Activated CD4-positive, alpha-beta T cell treated with anti-CD3 and anti-CD28 coated beads for 36 hours (primary cell): ENCODE results near the gene OR13J1. TPM values are rescaled to one million over a fixed set of nuclear protein-coding genes. Genes with fewer than 3 reads are reported as not detected.
"Not testable (repeated sequence)": the region's sequence is repeated elsewhere in the genome, so short reads cannot be mapped to it uniquely, and the experiment has no call there.

Experiments
- ATAC-seq: fragments of 200-7000 bp; cut with Tn5 transposase; one replicate; pipeline ENCODE4 v1.10.0; 2021; ENCODE audit warnings: mild to moderate bottlenecking, moderate library complexity
- CTCF ChIA-PET: fragments of 350-600 bp; sonication (Branson Sonifier 250); formaldehyde crosslinking; loops from one replicate; lab custom pipeline; 2021; ENCODE audit warnings: antibody characterized with exemption; lab: Charles Lee
- POLR2A ChIA-PET: fragments of 350-600 bp; sonication (Branson Sonifier 250); formaldehyde crosslinking; loops from one replicate; lab custom pipeline; 2021; ENCODE audit warnings: antibody characterized with exemption, inconsistent platforms; lab: Charles Lee
- DNase-seq: peaks from one replicate; pipeline ENCODE4 v3.0.0-alpha.2; 2020
- H3K27ac Mint-ChIP-seq: one replicate; pipeline ENCODE4 v1.8.0; 2021; ENCODE audit warnings: mixed read lengths
- H3K27me3 Mint-ChIP-seq: one replicate; pipeline ENCODE4 v1.8.0; 2021; ENCODE audit warnings: mixed read lengths
- H3K36me3 Mint-ChIP-seq: one replicate; pipeline ENCODE4 v1.8.0; 2021; ENCODE audit warnings: low read depth, mixed read lengths
- H3K4me1 Mint-ChIP-seq: one replicate; pipeline ENCODE4 v1.8.0; 2021; ENCODE audit warnings: mixed read lengths
- H3K4me3 Mint-ChIP-seq: one replicate; pipeline ENCODE4 v1.8.0; 2021; ENCODE audit warnings: mild to moderate bottlenecking, moderate library complexity, mixed read lengths
- H3K9me3 Mint-ChIP-seq: one replicate; pipeline ENCODE4 v1.8.0; 2021; ENCODE audit warnings: low read depth, mixed read lengths
- intact Hi-C, 2 experiments: fragments of 100-400 bp; cut with DNase I in 1 of 2; cut with micrococcal nuclease in 1 of 2; formaldehyde crosslinking; loops; one replicate each; pipeline versions ENCODE4 v1.14.2 to v1.15.1; 2022 to 2024; cut with DNase I, micrococcal nuclease
- total RNA-seq, 2 experiments: library from RNA; stranded (reverse); gene quantifications; one replicate each; pipeline ENCODE4 v1.2.3, GENCODE V29; 2021

The OR13J1 gene, protein sequence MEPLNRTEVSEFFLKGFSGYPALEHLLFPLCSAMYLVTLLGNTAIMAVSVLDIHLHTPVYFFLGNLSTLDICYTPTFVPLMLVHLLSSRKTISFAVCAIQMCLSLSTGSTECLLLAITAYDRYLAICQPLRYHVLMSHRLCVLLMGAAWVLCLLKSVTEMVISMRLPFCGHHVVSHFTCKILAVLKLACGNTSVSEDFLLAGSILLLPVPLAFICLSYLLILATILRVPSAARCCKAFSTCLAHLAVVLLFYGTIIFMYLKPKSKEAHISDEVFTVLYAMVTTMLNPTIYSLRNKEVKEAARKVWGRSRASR
- total RNA-seq, result not detected

DNA sequence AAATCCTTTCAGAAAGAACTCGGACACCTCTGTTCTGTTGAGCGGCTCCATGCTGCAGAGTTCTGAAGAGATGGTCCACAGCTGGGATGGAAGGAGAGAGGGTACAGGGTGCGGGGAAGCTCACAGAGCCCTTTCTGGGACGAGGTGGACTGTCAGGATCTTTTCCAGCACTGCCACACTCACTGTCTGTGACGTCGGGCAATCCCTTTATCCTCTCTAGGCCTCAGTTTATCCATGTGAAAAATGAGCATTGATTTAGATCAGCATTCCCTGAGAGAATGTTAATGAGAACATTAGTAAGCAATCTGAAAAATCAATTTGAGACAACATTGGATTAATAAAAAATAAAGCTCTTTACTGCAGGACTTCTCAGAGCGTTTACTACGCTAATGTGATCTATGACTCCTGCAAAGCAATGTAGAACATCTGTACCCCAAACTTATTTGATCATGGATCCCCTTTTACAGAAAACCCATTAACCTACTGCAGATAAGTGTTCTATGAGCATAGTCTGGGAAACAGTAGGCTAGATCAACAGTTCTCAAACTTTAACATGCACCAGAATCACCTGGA, at the start of gene OR13J1:
OR13J1 (minus strand) TSS at position 51 of the 573 bp plus-strand sequence; CDS start at position 51, 0 bp downstream.
- intact Hi-C loops, result no loop called here
- CTCF ChIA-PET, result no interaction called here
- POLR2A ChIA-PET, result no interaction called here
- no peak for DNase-seq
- Mint-ChIP-seq H3K27me3 (no peaks in the 10 kb centered on the region), H3K4me3 (no peak within 1 kb of the TSS), H3K27ac (no peak within 1 kb of the TSS), H3K9me3 (no peaks in the 10 kb centered on the region), H3K4me1 (no peaks in the 10 kb centered on the region), H3K36me3 (no peaks in the 10 kb centered on the region)
- no peak for ATAC-seq

DNA sequence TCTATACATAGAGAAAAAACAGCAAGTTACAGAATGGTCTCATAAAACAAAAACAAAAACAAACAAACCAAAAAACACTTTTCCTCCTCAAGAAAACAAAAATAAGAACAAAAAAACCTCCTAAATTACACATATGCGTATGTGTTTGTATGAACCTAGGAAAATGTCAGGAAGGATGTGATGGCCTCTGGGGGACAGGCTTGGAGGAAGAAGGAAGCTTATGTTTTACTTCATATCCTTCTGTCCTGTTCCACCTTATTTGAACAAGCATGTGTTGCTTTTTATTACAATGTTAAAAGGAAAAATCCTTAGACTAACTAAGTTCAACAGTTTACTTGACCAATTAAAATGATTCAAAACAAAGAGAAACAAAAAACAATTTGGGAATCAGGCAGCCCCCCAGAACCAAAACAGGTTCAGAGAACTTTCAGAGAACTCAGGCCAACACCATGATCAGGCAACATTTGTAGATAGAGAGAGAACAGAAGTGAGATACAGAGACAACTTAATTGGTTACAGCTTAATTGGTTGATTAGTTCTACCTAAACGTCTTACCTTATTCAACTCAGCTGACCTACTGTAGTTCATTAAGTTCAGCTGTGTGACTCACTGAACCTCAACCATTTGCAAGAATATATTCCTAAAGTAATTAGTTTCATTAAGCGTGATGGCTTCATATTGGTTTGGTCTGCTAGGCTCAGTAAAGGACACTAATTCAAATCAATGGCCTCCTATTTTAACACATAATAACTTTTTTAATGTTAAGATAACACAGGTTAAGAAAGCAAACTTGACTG, 49.2 kb upstream of the OR13J1 start:
- Mint-ChIP-seq H3K9me3 (no peaks in the 10 kb centered on the region), H3K36me3 (no peaks in the 10 kb centered on the region), H3K4me1 (peaks cover 22% of the 10 kb centered on the region), H3K27ac (no peak overlapping the region), H3K4me3 (no peak overlapping the region), H3K27me3 (no peaks in the 10 kb centered on the region)
- CTCF ChIA-PET, result interaction anchor here (0.7 to 4.0 kb wide), 5 partner anchors 8 to 37 kb away, joined by 3 to 15 read pairs (median 5); no protein-coding TSS in a partner anchor
- POLR2A ChIA-PET, result no interaction called here
- DNase-seq (no peak), ATAC-seq (no peak)
- intact Hi-C loops, result no loop called here

DNA sequence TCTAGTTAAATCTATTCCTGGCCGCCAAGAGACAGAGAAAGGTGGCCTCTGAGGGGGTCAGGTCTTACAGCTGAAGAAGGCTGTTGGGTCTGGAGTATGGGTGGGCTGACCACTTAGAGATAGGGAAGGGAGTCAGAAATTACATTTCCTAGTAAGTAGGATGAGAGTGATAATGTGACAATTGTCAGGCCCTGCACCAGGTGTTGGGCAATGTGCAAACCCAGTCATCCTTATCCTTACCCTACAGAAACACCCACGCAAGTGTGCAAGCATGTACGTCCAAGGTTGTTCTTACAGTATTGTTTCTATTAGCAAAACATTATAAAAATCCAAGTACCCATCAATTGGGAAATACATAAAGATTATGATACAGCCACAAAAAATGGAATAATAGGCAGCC, 48.6 kb upstream of the OR13J1 start:
- Mint-ChIP-seq H3K4me1 (peaks cover 16% of the 10 kb centered on the region), H3K27me3 (no peaks in the 10 kb centered on the region), H3K36me3 (no peaks in the 10 kb centered on the region), H3K4me3 (no peak overlapping the region), H3K9me3 (no peaks in the 10 kb centered on the region), H3K27ac (no peak overlapping the region)
- ATAC-seq (no peak), DNase-seq (no peak)
- ChIA-PET POLR2A (no interaction called here), CTCF (interaction anchor here (0.7 to 4.0 kb wide), 4 partner anchors 16 to 271 kb away, joined by 3 to 15 read pairs (median 8); no protein-coding TSS in a partner anchor)
- intact Hi-C loops, result no loop called here

DNA sequence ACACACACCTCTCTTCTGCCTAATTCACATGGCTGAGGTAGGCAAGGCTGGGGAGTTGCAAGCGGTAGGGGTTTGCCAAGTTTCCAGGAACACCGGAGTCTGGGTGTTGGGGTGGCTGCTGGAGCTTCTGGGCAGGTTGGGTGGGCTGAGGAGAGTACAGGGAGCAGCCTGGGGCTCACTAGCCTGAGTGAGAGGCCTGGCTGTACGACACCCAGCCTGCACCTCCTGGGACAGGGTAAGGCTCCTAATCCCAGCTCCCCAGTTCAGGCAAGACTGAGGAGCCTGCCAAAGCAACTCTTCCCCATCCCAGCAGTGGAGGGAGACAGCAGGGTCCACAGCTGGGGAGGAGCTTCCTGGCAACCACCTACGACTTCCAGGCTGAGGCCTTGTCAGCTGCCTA, 47.1 kb upstream of the OR13J1 start:
- no peak for ATAC-seq
- Mint-ChIP-seq H3K9me3 (no peaks in the 10 kb centered on the region), H3K4me3 (no peak overlapping the region), H3K27ac (no peak overlapping the region), H3K4me1 (peaks cover 8% of the 10 kb centered on the region), H3K36me3 (no peaks in the 10 kb centered on the region), H3K27me3 (no peaks in the 10 kb centered on the region)
- no peak for DNase-seq
- ChIA-PET POLR2A (no interaction called here), CTCF (interaction anchor here (0.5 to 1.6 kb wide), 5 partner anchors 28 to 292 kb away, joined by 3 to 4 read pairs (median 3); no protein-coding TSS in a partner anchor)
- intact Hi-C loops, result no loop called here

DNA sequence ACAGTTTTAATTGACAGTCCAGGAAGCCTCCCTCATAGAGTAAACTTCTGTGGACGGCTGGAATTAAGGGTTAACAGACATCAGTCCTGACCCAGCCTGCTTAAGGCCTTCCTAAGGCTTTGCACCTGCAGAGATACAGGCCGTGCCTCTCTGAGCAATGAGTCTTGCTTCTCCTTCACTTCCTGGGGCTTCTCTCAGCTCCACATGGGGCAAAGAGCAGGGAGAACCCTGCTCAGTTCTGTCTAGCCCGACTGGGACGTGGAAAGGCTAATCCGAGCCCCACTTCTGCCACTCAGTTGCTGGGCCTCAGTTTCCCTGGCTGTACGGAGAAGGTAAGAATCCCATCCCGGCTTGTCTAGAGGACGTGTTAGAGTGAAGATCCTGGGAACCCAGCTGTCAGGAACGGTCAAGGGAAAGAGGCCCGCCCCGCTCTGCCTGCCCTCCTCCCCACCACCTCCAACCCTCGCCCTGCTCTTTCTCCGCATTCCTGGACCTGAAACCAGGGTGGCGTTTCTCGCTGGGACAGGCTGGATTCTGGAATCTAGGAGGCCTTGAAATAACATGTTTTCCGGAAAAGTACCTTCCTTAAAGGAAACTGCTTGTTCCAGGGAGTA, 45.6 kb upstream of the OR13J1 start:
- intact Hi-C loops, result no loop called here
- ChIA-PET POLR2A (no interaction called here), CTCF (no interaction called here)
- Mint-ChIP-seq H3K4me1 (peaks cover 20% of the 10 kb centered on the region), H3K4me3 (no peak overlapping the region), H3K27me3 (no peaks in the 10 kb centered on the region), H3K36me3 (no peaks in the 10 kb centered on the region), H3K9me3 (no peaks in the 10 kb centered on the region), H3K27ac (no peak overlapping the region)
- DNase-seq, result no peak
- no peak for ATAC-seq

DNA sequence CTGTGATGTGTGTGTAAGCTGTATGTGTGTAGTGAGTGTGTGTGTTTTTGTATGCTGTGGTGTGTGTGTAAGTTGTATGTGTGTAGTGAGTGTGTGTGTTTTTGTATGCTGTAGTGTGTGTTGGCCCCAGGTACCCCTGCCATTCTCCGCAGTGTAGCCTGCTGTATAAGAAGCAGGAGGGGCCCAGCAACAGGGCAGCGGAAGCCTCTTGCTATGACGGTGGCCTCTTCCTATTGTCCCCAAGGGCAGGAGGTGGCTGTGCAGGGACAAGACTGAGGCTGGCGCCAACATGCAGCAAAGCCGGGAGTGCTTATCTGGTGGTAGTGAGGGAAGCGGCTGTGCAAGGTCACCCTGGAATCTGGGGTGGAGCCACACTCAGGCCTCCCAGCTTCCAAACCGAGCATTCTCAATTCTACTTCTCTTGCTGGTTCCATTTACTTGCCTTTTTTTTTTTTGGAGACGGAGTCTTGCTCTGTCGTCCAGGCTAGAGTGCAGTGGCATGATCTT, 44.2 kb upstream of the OR13J1 start:
- Mint-ChIP-seq H3K36me3 (no peaks in the 10 kb centered on the region), H3K4me3 (no peak overlapping the region), H3K9me3 (no peaks in the 10 kb centered on the region), H3K4me1 (peaks cover 33% of the 10 kb centered on the region), H3K27me3 (no peaks in the 10 kb centered on the region), H3K27ac (no peak overlapping the region)
- CTCF ChIA-PET, result no interaction called here
- DNase-seq (peak; percentile 51), ATAC-seq (peak; percentile 46)
- POLR2A ChIA-PET, result no interaction called here
- intact Hi-C loops, result no loop called here

DNA sequence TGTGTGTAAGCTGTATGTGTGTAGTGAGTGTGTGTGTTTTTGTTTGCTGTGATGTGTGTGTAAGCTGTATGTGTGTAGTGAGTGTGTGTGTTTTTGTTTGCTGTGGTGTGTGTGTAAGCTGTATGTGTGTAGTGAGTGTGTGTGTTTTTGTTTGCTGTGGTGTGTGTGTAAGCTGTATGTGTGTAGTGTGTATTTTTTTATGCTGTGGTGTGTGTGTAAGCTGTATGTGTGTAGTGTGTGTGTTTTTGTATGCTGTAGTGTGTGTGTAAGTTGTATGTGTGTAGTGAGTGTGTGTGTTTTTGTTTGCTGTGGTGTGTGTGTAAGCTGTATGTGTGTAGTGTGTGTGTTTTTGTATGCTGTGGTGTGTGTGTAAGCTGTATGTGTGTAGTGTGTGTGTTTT, 43.2 kb upstream of the OR13J1 start:
- POLR2A ChIA-PET, DNase-seq, H3K27ac Mint-ChIP-seq, intact Hi-C loops, H3K9me3 Mint-ChIP-seq, H3K27me3 Mint-ChIP-seq, H3K4me3 Mint-ChIP-seq, ATAC-seq, H3K36me3 Mint-ChIP-seq: not testable (repeated sequence)
- CTCF ChIA-PET, result interaction anchor here (0.6 to 3.9 kb wide), 2 partner anchors 11 to 32 kb away, joined by 3 to 24 read pairs; no protein-coding TSS in a partner anchor
- peaks cover 42% of the 10 kb centered on the region for H3K4me1 Mint-ChIP-seq

DNA sequence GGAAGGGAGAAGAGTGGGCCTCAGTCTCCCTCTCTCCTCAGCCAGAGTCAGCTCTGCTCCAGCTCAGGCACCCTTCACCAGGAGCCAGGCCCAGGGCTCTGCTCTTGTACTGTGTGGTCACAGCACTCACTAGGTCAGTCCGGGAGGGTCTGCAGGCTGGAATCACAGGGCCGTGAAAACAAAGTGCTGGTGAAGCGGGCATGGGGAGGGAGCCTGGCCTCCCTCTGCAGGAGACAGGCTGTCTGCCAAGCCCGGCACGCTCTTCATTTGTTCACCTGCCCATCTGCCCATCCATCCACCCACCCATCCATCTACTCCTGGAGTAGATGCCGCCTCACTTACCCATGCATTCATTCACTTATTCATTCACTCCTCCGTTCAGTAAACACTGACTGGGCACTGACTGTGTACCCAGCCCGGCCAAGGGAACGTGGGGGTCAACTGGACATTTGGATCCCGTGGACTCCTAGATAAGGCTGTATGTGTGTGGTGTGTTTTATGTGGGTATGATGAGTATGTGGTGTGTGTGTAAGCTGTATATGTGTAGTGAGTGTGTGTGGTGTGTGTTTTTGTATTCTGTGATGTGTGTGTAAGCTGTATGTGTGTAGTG, 42.7 kb upstream of the OR13J1 start:
- DNase-seq, result no peak
- H3K4me1 Mint-ChIP-seq, result peaks cover 46% of the 10 kb centered on the region
- no peak for ATAC-seq
- H3K9me3 Mint-ChIP-seq, result no peaks in the 10 kb centered on the region
- H3K27me3 Mint-ChIP-seq, result no peaks in the 10 kb centered on the region
- ChIA-PET POLR2A (no interaction called here), CTCF (interaction anchor here (0.6 to 3.9 kb wide), 3 partner anchors 10 to 32 kb away, joined by 3 to 24 read pairs (median 9); no protein-coding TSS in a partner anchor)
- H3K4me3 Mint-ChIP-seq, result no peak overlapping the region
- no peaks in the 10 kb centered on the region for H3K36me3 Mint-ChIP-seq
- intact Hi-C loops, result no loop called here
- H3K27ac Mint-ChIP-seq, result no peak overlapping the region

DNA sequence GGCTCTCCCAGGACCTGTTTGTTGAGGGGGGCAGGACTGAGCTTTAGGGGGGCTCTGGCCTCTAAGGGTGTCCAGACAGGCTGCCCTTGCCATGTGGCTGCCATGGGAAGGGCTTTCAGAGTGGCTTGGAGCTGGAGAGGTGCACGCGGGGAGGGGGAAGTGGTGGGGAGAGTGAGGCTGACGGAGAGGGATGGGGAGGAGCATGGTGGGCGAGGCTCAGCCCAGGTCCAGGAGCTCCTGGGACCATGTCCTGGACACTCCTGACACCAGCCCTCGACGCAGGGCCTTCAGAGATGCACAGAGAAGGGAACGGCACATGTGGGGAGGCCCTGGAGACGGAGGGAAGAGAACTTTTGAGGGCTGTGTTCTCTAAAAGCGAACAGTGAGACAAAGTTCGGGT, 41.5 kb upstream of the OR13J1 start:
- Mint-ChIP-seq H3K36me3 (no peaks in the 10 kb centered on the region), H3K4me1 (peaks cover 51% of the 10 kb centered on the region), H3K9me3 (no peaks in the 10 kb centered on the region), H3K4me3 (no peak overlapping the region), H3K27me3 (no peaks in the 10 kb centered on the region), H3K27ac (no peak overlapping the region)
- intact Hi-C loops, result loop anchor here in 1 of 2 experiments (2.0 kb wide), 1 partner anchor 33 kb away; no protein-coding TSS in a partner anchor
- no peak for DNase-seq
- ChIA-PET CTCF (interaction anchor here (0.7 to 3.9 kb wide), 15 partner anchors 9 to 281 kb away, joined by 3 to 24 read pairs (median 3); partner anchors contain the start of gene NPR2), POLR2A (interaction anchor here (0.5 to 0.6 kb wide), 2 partner anchors 13 to 865 kb away, joined by 3 to 4 read pairs; no protein-coding TSS in a partner anchor)
- no peak for ATAC-seq

DNA sequence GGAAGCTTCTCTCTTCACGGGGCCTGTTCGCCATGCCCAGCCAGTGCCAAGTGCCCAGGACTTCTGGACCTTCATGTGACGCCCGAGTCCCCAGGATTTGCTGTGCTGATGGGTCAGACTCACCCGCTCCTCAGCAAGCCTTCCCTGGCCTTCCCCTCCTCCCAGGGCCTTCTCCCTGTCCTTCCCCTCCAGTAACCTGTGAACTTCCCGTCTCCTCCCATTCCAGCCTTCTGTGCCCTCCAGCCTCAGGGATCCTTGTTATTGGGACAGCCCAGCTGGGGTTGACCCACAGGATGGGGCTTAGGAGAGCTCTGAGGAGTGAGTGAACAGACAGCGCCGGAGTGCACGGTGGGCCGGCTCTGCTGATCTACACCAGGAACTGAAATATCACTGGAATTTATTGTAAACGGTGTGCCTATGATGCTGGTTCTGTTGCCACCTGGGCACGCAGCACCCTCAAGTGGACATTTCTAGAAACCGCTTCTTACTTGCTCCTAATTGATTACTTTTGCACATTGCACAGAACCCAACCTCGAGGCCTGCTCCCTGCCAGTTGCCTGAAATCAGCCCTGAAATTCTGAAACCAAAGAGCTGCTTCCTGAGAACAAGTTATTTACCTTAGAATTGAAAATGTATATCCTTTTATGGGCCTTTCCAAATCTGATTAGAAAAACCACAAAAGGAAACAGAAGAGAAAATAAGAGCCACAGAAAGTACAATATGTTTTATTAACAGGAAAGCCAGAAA, 40.6 kb upstream of the OR13J1 start:
- DNase-seq (peak; percentile 71), ATAC-seq (peak; percentile 75)
- Mint-ChIP-seq H3K27ac (peak overlapping the region; percentile 80), H3K36me3 (no peaks in the 10 kb centered on the region), H3K27me3 (no peaks in the 10 kb centered on the region), H3K4me1 (peaks cover 55% of the 10 kb centered on the region), H3K9me3 (no peaks in the 10 kb centered on the region), H3K4me3 (no peak overlapping the region)
- POLR2A ChIA-PET, result interaction anchor here (0.8 kb wide), 1 partner anchor 155 kb away, joined by 8 read pairs; no protein-coding TSS in a partner anchor
- CTCF ChIA-PET, result interaction anchor here (0.6 to 3.9 kb wide), 15 partner anchors 8 to 280 kb away, joined by 3 to 24 read pairs (median 3); no protein-coding TSS in a partner anchor
- intact Hi-C loops, result loop anchor here in 1 of 2 experiments (2.0 kb wide), 1 partner anchor 34 kb away; no protein-coding TSS in a partner anchor
